Chondrocyte (in vitro differentiated cells): ENCODE results near the gene OSM. TPM values are rescaled to one million over a fixed set of nuclear protein-coding genes. Genes with fewer than 3 reads are reported as not detected.

Source experiments
- DNase-seq: peaks from one replicate; pipeline ENCODE4 v3.0.0; 2021; ENCODE audit warnings: mixed read lengths, low spot score
- H3K27ac Mint-ChIP-seq: one replicate; pipeline ENCODE4 v1.8.0; 2021; ENCODE audit warnings: mild to moderate bottlenecking, moderate library complexity, mixed read lengths; ENCODE audit not compliant: unreplicated experiment
- H3K27me3 Mint-ChIP-seq: 2 replicates; pipeline ENCODE4 v1.8.0; 2021; ENCODE audit warnings: low read depth, mixed read lengths
- H3K36me3 Mint-ChIP-seq: 2 replicates; pipeline ENCODE4 v1.8.0; 2021; ENCODE audit warnings: low read depth, mixed read lengths
- H3K4me1 Mint-ChIP-seq: 2 replicates; pipeline ENCODE4 v1.8.0; 2021; ENCODE audit warnings: low read depth, mild to moderate bottlenecking, mixed read lengths
- H3K4me3 Mint-ChIP-seq: one replicate; pipeline ENCODE4 v1.8.0; 2021; ENCODE audit warnings: mild to moderate bottlenecking, moderate library complexity, mixed read lengths; ENCODE audit not compliant: unreplicated experiment
- H3K9me3 Mint-ChIP-seq: 2 replicates; pipeline ENCODE4 v1.8.0; 2021; ENCODE audit warnings: low read depth, mixed read lengths
- CTCF ChIP-seq: fragments of 200-600 bp; sonication (generic); IDR thresholded peaks from 2 replicates; pipeline ENCODE4 v1.5.0; 2021; ENCODE audit warnings: antibody characterized with exemption, mild to moderate bottlenecking, moderate library complexity
- total RNA-seq: library from RNA; stranded (reverse); gene quantifications from 3 replicates; pipeline ENCODE4 v1.2.1, GENCODE V29; 2021

Gene OSM
- total RNA-seq, 1 donor from 2014 or later, result not detected

GRCh38 chr22:30310881-30311771 is 44.5 kb upstream of the OSM start:
- DNase-seq, result no peak
- no peaks in the 10 kb centered on the region for H3K27me3 Mint-ChIP-seq
- peak overlapping the region; percentile 84 for H3K27ac Mint-ChIP-seq
- H3K36me3 Mint-ChIP-seq, result no peaks in the 10 kb centered on the region
- no peaks in the 10 kb centered on the region for H3K9me3 Mint-ChIP-seq
- peaks cover 66% of the 10 kb centered on the region for H3K4me1 Mint-ChIP-seq
- TF ChIP-seq CTCF, result no peak
- H3K4me3 Mint-ChIP-seq, result no peak overlapping the region

- DNase-seq, result no peak
- peaks cover 68% of the 10 kb centered on the region for H3K4me1 Mint-ChIP-seq
- H3K36me3 Mint-ChIP-seq, result no peaks in the 10 kb centered on the region
- H3K4me3 Mint-ChIP-seq, result no peak overlapping the region
- TF ChIP-seq CTCF, result no peak
- no peaks in the 10 kb centered on the region for H3K9me3 Mint-ChIP-seq
- peak overlapping the region; percentile 41 for H3K27ac Mint-ChIP-seq
- no peaks in the 10 kb centered on the region for H3K27me3 Mint-ChIP-seq
These were observed 43.5 kb upstream of the OSM start for GRCh38 chr22:30309951-30310741.

- peak overlapping the region; percentile 49 for H3K27ac Mint-ChIP-seq
- H3K4me1 Mint-ChIP-seq, result peaks cover 73% of the 10 kb centered on the region
- no peak overlapping the region for H3K4me3 Mint-ChIP-seq
- H3K36me3 Mint-ChIP-seq, result no peaks in the 10 kb centered on the region
- no peak for TF ChIP-seq CTCF
- H3K27me3 Mint-ChIP-seq, result no peaks in the 10 kb centered on the region
- H3K9me3 Mint-ChIP-seq, result no peaks in the 10 kb centered on the region
- DNase-seq, result no peak
These were observed 42.0 kb upstream of the OSM start for GRCh38 chr22:30308518-30309230.

- no peaks in the 10 kb centered on the region for H3K27me3 Mint-ChIP-seq
- peaks cover 76% of the 10 kb centered on the region for H3K4me1 Mint-ChIP-seq
- no peaks in the 10 kb centered on the region for H3K9me3 Mint-ChIP-seq
- TF ChIP-seq CTCF, result no peak
- no peak overlapping the region for H3K4me3 Mint-ChIP-seq
- no peak for DNase-seq
- no peak overlapping the region for H3K27ac Mint-ChIP-seq
- H3K36me3 Mint-ChIP-seq, result no peaks in the 10 kb centered on the region
These were observed 41.4 kb upstream of the OSM start for GRCh38 chr22:30308093-30308492.

GRCh38 chr22:30307041-30307574 is 40.5 kb upstream of the OSM start:
- no peak for DNase-seq
- no peaks in the 10 kb centered on the region for H3K27me3 Mint-ChIP-seq

More at GRCh38 chr22:30307041-30307574, 40.5 kb upstream of the OSM start:
- peaks cover 2% of the 10 kb centered on the region for H3K36me3 Mint-ChIP-seq
- no peak overlapping the region for H3K4me3 Mint-ChIP-seq
- H3K9me3 Mint-ChIP-seq, result no peaks in the 10 kb centered on the region
- no peak overlapping the region for H3K27ac Mint-ChIP-seq
- TF ChIP-seq CTCF, result no peak
- peaks cover 76% of the 10 kb centered on the region for H3K4me1 Mint-ChIP-seq
